K562 (cell line): ENCODE data around the gene ZNF407. TPM values are rescaled to one million over a fixed set of nuclear protein-coding genes. Genes with fewer than 3 reads are reported as not detected.

Experiments used
- ATAC-seq: fragments of 200-7000 bp; cut with Tn5 transposase; 3 replicates; pipeline ENCODE4 v1.9.1; 2020; ENCODE audit warnings: moderate library complexity
- BruUV-seq: library from RNA; stranded (reverse); fragments of 400-500 nt; replicated peaks from 2 replicates; lab custom pipeline; 2021; lab: Mats Ljungman, UMichigan
- CTCF ChIA-PET: fragments of 300-600 bp; formaldehyde crosslinking; extraction: SDS; loops from one replicate; lab custom pipeline; 2021; ENCODE audit warnings: low intra/inter-chr PET ratio; lab: Yijun Ruan, JAX
- POLR2A ChIA-PET: fragments of 300-600, 350-650 bp; sonication (Branson Sonifier 250); formaldehyde crosslinking; extraction: SDS; loops from one replicate; lab custom pipeline; 2021; ENCODE audit warnings: antibody characterized with exemption, inconsistent platforms; lab: Yijun Ruan, JAX
- DNase-seq, 4 experiments: peaks; one replicate each; pipeline versions ENCODE4 v3.0.0 to v3.0.0-alpha.2; 2011 to 2018; ENCODE audit warnings: low spot score in 3 of 4, mixed read lengths in 3 of 4; ENCODE audit errors: extremely low read depth in 1 of 4
- FAIRE-seq: peaks from 2 replicates; lab custom pipeline; 2011; peaks lifted over from hg19 to GRCh38; lab: Jason Lieb, UNC
- H2AFZ ChIP-seq: 2 replicates; pipeline ENCODE4 v1.6.0; 2011; ENCODE audit warnings: low read depth, low read length, control low read depth, inconsistent platforms
- H3K27ac ChIP-seq: fragments of 200-600 bp; 3 replicates; pipeline ENCODE4 v1.8.0; 2011; ENCODE audit warnings: low read depth, mild to moderate bottlenecking, control low read depth, inconsistent platforms, low read length, moderate library complexity, mixed read lengths; ENCODE audit errors: extremely low read depth
- H3K27me3 ChIP-seq, 2 experiments: fragments of 300-600 bp in 1 of 2; 2 replicates in 1 of 2; 3 replicates in 1 of 2; pipeline versions ENCODE4 v1.6.0 to v1.8.0; 2011; ENCODE audit warnings: inconsistent platforms in 2 of 2, low read length in 2 of 2, mild to moderate bottlenecking in 1 of 2, mixed read lengths in 1 of 2, moderate library complexity in 1 of 2; ENCODE audit not compliant: control insufficient read depth in 2 of 2, insufficient read depth in 2 of 2
- H3K36me3 ChIP-seq: fragments of 300-600 bp; 3 replicates; pipeline ENCODE4 v1.8.0; 2011; ENCODE audit warnings: mild to moderate bottlenecking, low read length, inconsistent platforms; ENCODE audit not compliant: control insufficient read depth, insufficient read depth
- H3K4me1 ChIP-seq, 2 experiments: fragments of 200-600 bp in 1 of 2; replicated peaks in 1 of 2; 2 replicates in 1 of 2; 3 replicates in 1 of 2; pipeline versions ENCODE4 v1.5.1 to v1.8.0; 2011; ENCODE audit warnings: inconsistent platforms in 2 of 2, low read length in 2 of 2, mild to moderate bottlenecking in 1 of 2, mixed read lengths in 1 of 2, moderate library complexity in 1 of 2; ENCODE audit not compliant: control insufficient read depth in 2 of 2, insufficient read depth in 2 of 2
- H3K4me2 ChIP-seq: 2 replicates; pipeline ENCODE4 v1.6.1; 2011; ENCODE audit warnings: low read length, control low read depth, inconsistent platforms, mixed read lengths; ENCODE audit not compliant: insufficient read depth
- H3K4me3 ChIP-seq: fragments of 200-600 bp; sonication (generic), shearing (Covaris generic); 2 replicates; pipeline ENCODE4 v1.5.1; 2016; ENCODE audit warnings: control low read depth, inconsistent platforms
- H3K79me2 ChIP-seq: fragments of 200-600 bp; 3 replicates; pipeline ENCODE4 v1.8.0; 2011; ENCODE audit warnings: low read length, inconsistent platforms; ENCODE audit not compliant: control insufficient read depth, insufficient read depth
- H3K9ac ChIP-seq, 2 experiments: 2 replicates each; pipeline versions ENCODE4 v1.6.0 to v1.6.1; 2011; ENCODE audit warnings: low read depth in 2 of 2, low read length in 2 of 2, control low read depth in 1 of 2, inconsistent platforms in 1 of 2, mild to moderate bottlenecking in 1 of 2, mixed read lengths in 1 of 2; ENCODE audit not compliant: insufficient read depth in 1 of 2
- H3K9me1 ChIP-seq: one replicate; pipeline ENCODE4 v1.6.0; 2011; ENCODE audit warnings: inconsistent platforms, mild to moderate bottlenecking, low read length, moderate library complexity; ENCODE audit not compliant: control insufficient read depth, insufficient read depth
- H3K9me3 ChIP-seq: replicated peaks from 2 replicates; pipeline ENCODE4 v1.5.1; 2011; ENCODE audit warnings: low read depth, low read length, inconsistent platforms; ENCODE audit not compliant: control insufficient read depth, insufficient read depth
- H4K20me1 ChIP-seq: replicated peaks from 2 replicates; pipeline ENCODE4 v1.6.1; 2011; ENCODE audit warnings: low read length, inconsistent platforms, mixed read lengths; ENCODE audit not compliant: control insufficient read depth, insufficient read depth
- BHLHE40 ChIP-seq: IDR thresholded peaks from 2 replicates; pipeline ENCODE4 v1.6.1; 2011; ENCODE audit warnings: low read length, improper control_type of control experiment
- ELK3 ChIP-seq: fragments of 450-650 bp; formaldehyde crosslinking; IDR thresholded peaks from 2 replicates; pipeline ENCODE4 v1.4.0; 2020; ENCODE audit warnings: mild to moderate bottlenecking
- ERF ChIP-seq: fragments of 450-650 bp; formaldehyde crosslinking; IDR thresholded peaks from 2 replicates; pipeline ENCODE4 v1.4.0; 2020; ENCODE audit warnings: mild to moderate bottlenecking, mixed read lengths
- ETV5 ChIP-seq: sonication (generic); formaldehyde crosslinking; IDR thresholded peaks from 2 replicates; pipeline ENCODE4 v1.4.0; 2020; ENCODE audit warnings: low read depth, mild to moderate bottlenecking, missing genetic modification reagents
- HDAC2 ChIP-seq: fragments of 450-650 bp; IDR thresholded peaks from 2 replicates; pipeline ENCODE4 v1.6.1; 2016; ENCODE audit warnings: mild to moderate bottlenecking
- KDM5B ChIP-seq: fragments of 200-600 bp; sonication (generic); IDR thresholded peaks from 2 replicates; pipeline ENCODE4 v1.6.1; 2012; ENCODE audit warnings: low read depth, mild to moderate bottlenecking, moderate library complexity, low read length, control low read depth, inconsistent platforms; ENCODE audit not compliant: insufficient replicate concordance
- NFIC ChIP-seq: fragments of 450-650 bp; IDR thresholded peaks from 2 replicates; pipeline ENCODE4 v1.6.1; 2017; ENCODE audit warnings: mild to moderate bottlenecking, inconsistent platforms
- XRCC4 ChIP-seq: IDR thresholded peaks from one replicate; pipeline ENCODE4 v1.6.1; 2011; ENCODE audit not compliant: insufficient read depth, insufficient read length; ENCODE audit errors: extremely low read depth
- ZNF140 ChIP-seq: fragments of 250-450 bp; sonication (Bioruptor Pico); IDR thresholded peaks from 2 replicates; pipeline ENCODE4 v1.8.0; 2021; ENCODE audit warnings: moderate library complexity, mild to moderate bottlenecking, inconsistent platforms
- ZNF436 ChIP-seq: fragments of 250-450, 450-650 bp; sonication (Bioruptor Pico); formaldehyde crosslinking; IDR thresholded peaks from 2 replicates; pipeline ENCODE4 v1.7.0; 2020; ENCODE audit warnings: mild to moderate bottlenecking
- WGBS: fragments of 100-300 bp; shearing (Covaris generic); methylation state at CpG from one replicate; pipeline ENCODE4 v1.1.6; 2016; ENCODE audit warnings: low coverage, mixed read lengths; ENCODE audit not compliant: insufficient coverage; ENCODE audit errors: missing lambda C conversion rate; 5-methylcytosine and 5-hydroxymethylcytosine counted together
- in situ Hi-C: fragments of 300-500 bp; cut with MboI; formaldehyde crosslinking; loops from 4 replicates; pipeline ENCODE4 v1.15.0; 2018; ENCODE audit warnings: inconsistent platforms, mixed read lengths
- intact Hi-C: fragments of 100-400 bp; cut with micrococcal nuclease; formaldehyde crosslinking; loops from 2 replicates; pipeline ENCODE4 v1.14.2; 2022
- polyA plus RNA-seq, 8 experiments: library from polyadenylated mRNA; depleted of rRNA in 4 of 8; stranded (reverse) in 5 of 8; unstranded in 3 of 8; fragments of >200 nt; fragmentation: Nextera tagmentation in 2 of 8; fragmentation: Illumina TruSeq in 1 of 8; extraction: Ambion mirVana in 2 of 8; extraction: Trizol in 1 of 8; gene quantifications; 2 replicates each; pipeline versions ENCODE4 v1.2.1 to v1.2.3, GENCODE V29; 2011 to 2014; ENCODE audit warnings: inconsistent platforms in 1 of 8, missing spikeins in 1 of 8
- total RNA-seq, 7 experiments: library from RNA; depleted of rRNA in 6 of 7; stranded (reverse); fragments of >200 nt in 6 of 7; fragmentation: Illumina TruSeq in 2 of 7; extraction: Trizol in 2 of 7; gene quantifications; 2 replicates each; pipeline versions ENCODE4 v1.2.1 to v1.2.3, GENCODE V29; 2011 to 2021; ENCODE audit warnings: low replicate concordance in 1 of 7
- TF ChIP-seq, protein P1 (sequence below), 2 experiments: fragments of 450-650 bp; IDR thresholded peaks; 2 replicates each; pipeline ENCODE4 v1.6.1; 2018; ENCODE audit warnings: mild to moderate bottlenecking in 2 of 2, low read depth in 1 of 2; ENCODE audit not compliant: partially characterized antibody in 2 of 2
- TF ChIP-seq, protein P2 (sequence below): fragments of 450-650 bp; formaldehyde crosslinking; IDR thresholded peaks from 2 replicates; pipeline ENCODE4 v1.4.0; 2022; ENCODE audit warnings: missing genetic modification characterization
- TF ChIP-seq, protein P3 (sequence below): sonication (generic); formaldehyde crosslinking; IDR thresholded peaks from 2 replicates; pipeline ENCODE4 v1.8.0; 2022; ENCODE audit warnings: mild to moderate bottlenecking, missing genetic modification reagents

Gene ZNF407
- total and polyA plus RNA-seq, 9 of the 15 experiments (the other 6 are each of a cell fraction or from before 2014, with no cell fraction given): 0.21 to 5.4 (median 2.3) TPM

DNA sequence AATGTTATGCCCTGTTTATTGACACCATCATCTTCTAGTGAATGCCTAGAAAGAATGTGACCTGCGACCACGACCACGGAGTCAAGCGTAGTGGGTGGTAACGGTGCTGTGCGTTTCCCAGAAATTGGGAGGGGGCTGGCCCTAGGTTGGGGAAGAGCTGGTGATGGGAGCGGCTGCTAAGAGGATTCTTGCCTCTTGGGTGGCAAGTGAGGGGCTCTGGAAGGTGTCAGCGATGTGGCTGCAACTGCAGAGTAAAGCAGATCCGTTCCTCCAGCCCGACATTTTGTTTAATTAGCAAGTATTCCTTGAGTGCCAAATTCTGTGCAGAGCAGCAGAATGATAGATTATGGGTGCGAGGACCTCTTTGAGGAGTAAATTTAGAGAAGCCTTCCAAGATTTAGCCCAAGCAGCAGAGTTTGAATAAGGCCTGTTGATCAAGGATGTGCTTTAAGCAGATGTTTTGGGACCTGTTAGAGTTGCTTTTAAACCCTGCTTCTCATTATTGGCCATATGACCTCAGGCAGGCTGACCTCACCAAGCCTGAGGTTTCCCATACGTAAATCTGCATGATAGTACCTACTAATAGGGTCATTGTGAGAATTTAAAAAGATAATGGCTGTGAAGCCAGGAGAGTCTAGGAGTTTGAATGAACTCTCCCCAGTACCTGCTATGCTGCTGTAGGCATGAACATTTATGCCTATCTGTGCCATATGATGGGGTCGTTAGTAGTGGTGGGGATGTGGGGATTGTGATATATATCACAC is 323.6 kb downstream of the ZNF407 start:
- H3K4me3 ChIP-seq: no peak overlapping the region
- ATAC-seq: no peak
- H3K36me3 ChIP-seq: no peaks in the 10 kb centered on the region
- CTCF ChIA-PET: no interaction called here
- H3K4me1 ChIP-seq: no peaks in the 10 kb centered on the region
- H3K4me2 ChIP-seq: no peak overlapping the region
- no peak overlapping the region for H3K27ac ChIP-seq
- H2AFZ ChIP-seq: no peak overlapping the region
- DNase-seq: no peak
- no peaks in the 10 kb centered on the region for H3K9me3 ChIP-seq
- H4K20me1 ChIP-seq: no peaks in the 10 kb centered on the region
- no peaks in the 10 kb centered on the region for H3K9me1 ChIP-seq
- intact Hi-C loops: no loop called here
- BruUV-seq: no TSS peak
- no peak for FAIRE-seq
- no peaks in the 10 kb centered on the region for H3K79me2 ChIP-seq
- in situ Hi-C loops: no loop called here
- POLR2A ChIA-PET: no interaction called here
- WGBS: 60% methylated on average over 11 of the region's 13 CpGs
- no peak overlapping the region for H3K9ac ChIP-seq
- H3K27me3 ChIP-seq: no peaks in the 10 kb centered on the region
- TF ChIP-seq BHLHE40: no peak
- TF ChIP-seq HDAC2: no peak
- TF ChIP-seq, protein P1, sequence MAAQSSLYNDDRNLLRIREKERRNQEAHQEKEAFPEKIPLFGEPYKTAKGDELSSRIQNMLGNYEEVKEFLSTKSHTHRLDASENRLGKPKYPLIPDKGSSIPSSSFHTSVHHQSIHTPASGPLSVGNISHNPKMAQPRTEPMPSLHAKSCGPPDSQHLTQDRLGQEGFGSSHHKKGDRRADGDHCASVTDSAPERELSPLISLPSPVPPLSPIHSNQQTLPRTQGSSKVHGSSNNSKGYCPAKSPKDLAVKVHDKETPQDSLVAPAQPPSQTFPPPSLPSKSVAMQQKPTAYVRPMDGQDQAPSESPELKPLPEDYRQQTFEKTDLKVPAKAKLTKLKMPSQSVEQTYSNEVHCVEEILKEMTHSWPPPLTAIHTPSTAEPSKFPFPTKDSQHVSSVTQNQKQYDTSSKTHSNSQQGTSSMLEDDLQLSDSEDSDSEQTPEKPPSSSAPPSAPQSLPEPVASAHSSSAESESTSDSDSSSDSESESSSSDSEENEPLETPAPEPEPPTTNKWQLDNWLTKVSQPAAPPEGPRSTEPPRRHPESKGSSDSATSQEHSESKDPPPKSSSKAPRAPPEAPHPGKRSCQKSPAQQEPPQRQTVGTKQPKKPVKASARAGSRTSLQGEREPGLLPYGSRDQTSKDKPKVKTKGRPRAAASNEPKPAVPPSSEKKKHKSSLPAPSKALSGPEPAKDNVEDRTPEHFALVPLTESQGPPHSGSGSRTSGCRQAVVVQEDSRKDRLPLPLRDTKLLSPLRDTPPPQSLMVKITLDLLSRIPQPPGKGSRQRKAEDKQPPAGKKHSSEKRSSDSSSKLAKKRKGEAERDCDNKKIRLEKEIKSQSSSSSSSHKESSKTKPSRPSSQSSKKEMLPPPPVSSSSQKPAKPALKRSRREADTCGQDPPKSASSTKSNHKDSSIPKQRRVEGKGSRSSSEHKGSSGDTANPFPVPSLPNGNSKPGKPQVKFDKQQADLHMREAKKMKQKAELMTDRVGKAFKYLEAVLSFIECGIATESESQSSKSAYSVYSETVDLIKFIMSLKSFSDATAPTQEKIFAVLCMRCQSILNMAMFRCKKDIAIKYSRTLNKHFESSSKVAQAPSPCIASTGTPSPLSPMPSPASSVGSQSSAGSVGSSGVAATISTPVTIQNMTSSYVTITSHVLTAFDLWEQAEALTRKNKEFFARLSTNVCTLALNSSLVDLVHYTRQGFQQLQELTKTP (IDR thresholded peaks at IDR 0.05; ENCODE audit: low read depth in 1 of 2, partially characterized antibody in 2 of 2): no peak
- TF ChIP-seq, protein P2, sequence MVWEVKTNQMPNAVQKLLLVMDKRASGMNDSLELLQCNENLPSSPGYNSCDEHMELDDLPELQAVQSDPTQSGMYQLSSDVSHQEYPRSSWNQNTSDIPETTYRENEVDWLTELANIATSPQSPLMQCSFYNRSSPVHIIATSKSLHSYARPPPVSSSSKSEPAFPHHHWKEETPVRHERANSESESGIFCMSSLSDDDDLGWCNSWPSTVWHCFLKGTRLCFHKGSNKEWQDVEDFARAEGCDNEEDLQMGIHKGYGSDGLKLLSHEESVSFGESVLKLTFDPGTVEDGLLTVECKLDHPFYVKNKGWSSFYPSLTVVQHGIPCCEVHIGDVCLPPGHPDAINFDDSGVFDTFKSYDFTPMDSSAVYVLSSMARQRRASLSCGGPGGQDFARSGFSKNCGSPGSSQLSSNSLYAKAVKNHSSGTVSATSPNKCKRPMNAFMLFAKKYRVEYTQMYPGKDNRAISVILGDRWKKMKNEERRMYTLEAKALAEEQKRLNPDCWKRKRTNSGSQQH (CRISPR knock-in tag): no peak
- TF ChIP-seq XRCC4: no peak
- no peak for TF ChIP-seq ELK3 (CRISPR knock-in tag)
- no peak for TF ChIP-seq ERF (CRISPR knock-in tag)
- TF ChIP-seq, protein P3, sequence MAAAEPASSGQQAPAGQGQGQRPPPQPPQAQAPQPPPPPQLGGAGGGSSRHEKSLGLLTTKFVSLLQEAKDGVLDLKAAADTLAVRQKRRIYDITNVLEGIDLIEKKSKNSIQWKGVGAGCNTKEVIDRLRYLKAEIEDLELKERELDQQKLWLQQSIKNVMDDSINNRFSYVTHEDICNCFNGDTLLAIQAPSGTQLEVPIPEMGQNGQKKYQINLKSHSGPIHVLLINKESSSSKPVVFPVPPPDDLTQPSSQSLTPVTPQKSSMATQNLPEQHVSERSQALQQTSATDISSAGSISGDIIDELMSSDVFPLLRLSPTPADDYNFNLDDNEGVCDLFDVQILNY (CRISPR knock-in tag): no peak
- TF ChIP-seq KDM5B: no peak
- TF ChIP-seq ETV5 (CRISPR knock-in tag): no peak
- no peak for TF ChIP-seq ZNF140 (CRISPR knock-in tag)
- TF ChIP-seq ZNF436: no peak
- no peak for TF ChIP-seq NFIC
